Left kidney (tissue), 2 donors: ENCODE measurements around the gene NBEAL2. TPM values are rescaled to one million over a fixed set of nuclear protein-coding genes. Genes with fewer than 3 reads are reported as not detected.

Experiments
- DNase-seq: peaks from one replicate; pipeline ENCODE4 v3.0.0-alpha.2; 2013
- polyA plus RNA-seq: library from polyadenylated mRNA; unstranded; fragments of 120-200 nt; gene quantifications from one replicate; pipeline ENCODE4 v1.2.1, GENCODE V29; 2013; ENCODE audit not compliant: insufficient read length

Gene NBEAL2
- polyA plus RNA-seq, 1 donor: 44.0 TPM

GRCh38 chr3:47042231-47042791 is 62.8 kb downstream of the NBEAL2 start:
- peak; percentile 15 for DNase-seq

- DNase-seq: no peak
Observed at GRCh38 chr3:47047069-47047468, 67.6 kb downstream of the NBEAL2 start.

GRCh38 chr3:47047673-47048072 is 68.2 kb downstream of the NBEAL2 start:
- DNase-seq: no peak

- DNase-seq: no peak
Observed at GRCh38 chr3:47054412-47054811, 74.9 kb downstream of the NBEAL2 start.

GRCh38 chr3:47056705-47057104 is 77.2 kb downstream of the NBEAL2 start:
- DNase-seq: no peak

- DNase-seq: no peak
Observed at GRCh38 chr3:47057212-47057671, 77.8 kb downstream of the NBEAL2 start.

Other genes starting within 250 kb of the NBEAL2 start
- gene MYL3, start 116.2 kb upstream of the NBEAL2 start, polyA plus RNA-seq: 20.1 TPM
- gene PTH1R, start 101.9 kb upstream of the NBEAL2 start, polyA plus RNA-seq: 178 TPM
- 45.4 TPM for gene CCDC12, start 2.9 kb upstream of the NBEAL2 start, polyA plus RNA-seq
- gene SETD2, start 184.4 kb downstream of the NBEAL2 start, polyA plus RNA-seq: 79.8 TPM